AG20443 (cell line): ENCODE measurements around the gene HJURP.

Experiments used
- DNase-seq: peaks from one replicate; pipeline ENCODE4 v3.0.0; 2012; ENCODE audit warnings: low spot score, mixed read lengths

Gene HJURP

DNA sequence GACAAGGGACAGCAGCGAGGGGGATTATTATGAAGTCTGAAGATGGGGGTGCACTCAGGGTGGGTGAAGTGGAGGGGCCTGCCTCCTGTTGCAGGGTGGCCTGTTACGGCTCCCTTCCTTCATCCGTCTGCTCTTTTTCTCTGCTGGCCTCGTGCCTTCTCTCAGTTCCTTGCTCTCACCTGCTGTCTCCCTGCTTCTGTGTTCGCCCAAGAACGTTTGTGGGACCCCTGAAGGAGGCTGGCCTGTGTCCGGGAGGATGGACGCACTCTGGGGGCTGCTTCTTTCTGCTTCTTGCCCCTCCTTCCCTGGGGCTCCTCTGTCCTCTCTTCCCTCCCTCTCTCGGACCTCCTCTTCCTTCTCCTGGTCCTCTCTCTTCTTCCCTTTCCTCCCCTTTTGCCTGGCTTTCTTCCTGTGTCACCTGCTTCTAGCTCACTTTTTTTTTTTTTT lies 62.4 kb downstream of the HJURP start:
- no peak for DNase-seq

GRCh38 chr2:233791151-233791882 lies 63.0 kb downstream of the HJURP start:
- no peak for DNase-seq

GRCh38 chr2:233789554-233789953 lies 64.8 kb downstream of the HJURP start:
- DNase-seq = no peak
